K562 (cell line): ENCODE data around the gene NAV2. TPM values are rescaled to one million over a fixed set of nuclear protein-coding genes. Genes with fewer than 3 reads are reported as not detected.

Source experiments
- FOXP1 ChIP-seq: sonication (generic); formaldehyde crosslinking; IDR thresholded peaks from 2 replicates; pipeline ENCODE4 v1.8.0; 2022; ENCODE audit warnings: mild to moderate bottlenecking, missing genetic modification reagents
- MBD2 ChIP-seq: sonication (generic); IDR thresholded peaks from 2 replicates; pipeline ENCODE4 v1.6.1; 2016; ENCODE audit warnings: low read depth, borderline replicate concordance
- polyA plus RNA-seq, 8 experiments: library from polyadenylated mRNA; depleted of rRNA in 4 of 8; stranded (reverse) in 5 of 8; unstranded in 3 of 8; fragments of >200 nt; fragmentation: Nextera tagmentation in 2 of 8; fragmentation: Illumina TruSeq in 1 of 8; extraction: Ambion mirVana in 2 of 8; extraction: Trizol in 1 of 8; gene quantifications; 2 replicates each; pipeline versions ENCODE4 v1.2.1 to v1.2.3, GENCODE V29; 2011 to 2014; ENCODE audit warnings: inconsistent platforms in 1 of 8, missing spikeins in 1 of 8
- total RNA-seq, 7 experiments: library from RNA; depleted of rRNA in 6 of 7; stranded (reverse); fragments of >200 nt in 6 of 7; fragmentation: Illumina TruSeq in 2 of 7; extraction: Trizol in 2 of 7; gene quantifications; 2 replicates each; pipeline versions ENCODE4 v1.2.1 to v1.2.3, GENCODE V29; 2011 to 2021; ENCODE audit warnings: low replicate concordance in 1 of 7
- TF ChIP-seq, protein P1 (sequence below): sonication (generic); formaldehyde crosslinking; IDR thresholded peaks from 2 replicates; pipeline ENCODE4 v1.8.0; 2023; ENCODE audit warnings: missing genetic modification reagents, mild to moderate bottlenecking, borderline replicate concordance
- TF ChIP-seq, protein P2 (sequence below): sonication (generic); formaldehyde crosslinking; IDR thresholded peaks from 2 replicates; pipeline ENCODE4 v1.8.0; 2022; ENCODE audit warnings: missing genetic modification reagents, mild to moderate bottlenecking, borderline replicate concordance

The NAV2 gene
- total and polyA plus RNA-seq, 9 of the 15 experiments (the other 6 are each of a cell fraction or from before 2014, with no cell fraction given), result 0.03 to 0.35 (median 0.05) TPM

DNA sequence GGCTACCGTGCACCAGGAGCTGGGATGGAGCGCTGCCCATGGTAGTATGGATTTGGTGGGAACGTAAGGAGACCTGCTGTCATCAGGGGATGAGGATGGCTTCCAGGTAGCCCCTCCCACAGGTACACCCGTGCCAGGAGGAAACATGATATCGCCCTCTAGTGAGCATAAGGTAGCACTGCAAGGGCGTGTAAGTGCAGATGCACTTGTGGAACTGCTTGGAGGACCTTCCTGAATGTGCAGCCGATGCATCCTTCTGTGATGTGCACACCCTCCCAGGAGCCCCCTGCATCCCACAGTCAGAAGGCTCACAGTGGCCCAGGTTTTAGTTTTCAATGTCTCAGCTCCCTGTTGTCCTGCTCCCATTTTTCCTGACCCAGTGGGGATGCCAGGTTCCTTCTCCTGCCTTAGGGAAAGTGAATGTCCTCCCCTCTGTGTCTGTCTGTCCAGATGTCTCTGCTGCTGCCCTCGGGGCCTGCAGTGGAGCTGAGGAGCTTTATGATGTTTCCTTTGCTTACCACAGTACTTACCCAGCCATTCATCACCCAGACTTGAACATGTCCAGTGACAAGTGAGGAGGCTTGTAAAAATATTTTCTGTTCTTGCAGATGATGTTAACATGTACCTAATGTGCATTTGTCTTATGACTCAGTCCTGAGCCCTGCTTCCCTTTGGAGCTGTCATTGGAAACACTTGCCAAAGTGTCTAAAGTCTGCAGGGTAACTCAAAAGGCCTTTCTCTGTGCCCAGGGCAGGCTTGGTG lies 398.5 kb downstream of the NAV2 start (continued):
- TF ChIP-seq, protein P1, sequence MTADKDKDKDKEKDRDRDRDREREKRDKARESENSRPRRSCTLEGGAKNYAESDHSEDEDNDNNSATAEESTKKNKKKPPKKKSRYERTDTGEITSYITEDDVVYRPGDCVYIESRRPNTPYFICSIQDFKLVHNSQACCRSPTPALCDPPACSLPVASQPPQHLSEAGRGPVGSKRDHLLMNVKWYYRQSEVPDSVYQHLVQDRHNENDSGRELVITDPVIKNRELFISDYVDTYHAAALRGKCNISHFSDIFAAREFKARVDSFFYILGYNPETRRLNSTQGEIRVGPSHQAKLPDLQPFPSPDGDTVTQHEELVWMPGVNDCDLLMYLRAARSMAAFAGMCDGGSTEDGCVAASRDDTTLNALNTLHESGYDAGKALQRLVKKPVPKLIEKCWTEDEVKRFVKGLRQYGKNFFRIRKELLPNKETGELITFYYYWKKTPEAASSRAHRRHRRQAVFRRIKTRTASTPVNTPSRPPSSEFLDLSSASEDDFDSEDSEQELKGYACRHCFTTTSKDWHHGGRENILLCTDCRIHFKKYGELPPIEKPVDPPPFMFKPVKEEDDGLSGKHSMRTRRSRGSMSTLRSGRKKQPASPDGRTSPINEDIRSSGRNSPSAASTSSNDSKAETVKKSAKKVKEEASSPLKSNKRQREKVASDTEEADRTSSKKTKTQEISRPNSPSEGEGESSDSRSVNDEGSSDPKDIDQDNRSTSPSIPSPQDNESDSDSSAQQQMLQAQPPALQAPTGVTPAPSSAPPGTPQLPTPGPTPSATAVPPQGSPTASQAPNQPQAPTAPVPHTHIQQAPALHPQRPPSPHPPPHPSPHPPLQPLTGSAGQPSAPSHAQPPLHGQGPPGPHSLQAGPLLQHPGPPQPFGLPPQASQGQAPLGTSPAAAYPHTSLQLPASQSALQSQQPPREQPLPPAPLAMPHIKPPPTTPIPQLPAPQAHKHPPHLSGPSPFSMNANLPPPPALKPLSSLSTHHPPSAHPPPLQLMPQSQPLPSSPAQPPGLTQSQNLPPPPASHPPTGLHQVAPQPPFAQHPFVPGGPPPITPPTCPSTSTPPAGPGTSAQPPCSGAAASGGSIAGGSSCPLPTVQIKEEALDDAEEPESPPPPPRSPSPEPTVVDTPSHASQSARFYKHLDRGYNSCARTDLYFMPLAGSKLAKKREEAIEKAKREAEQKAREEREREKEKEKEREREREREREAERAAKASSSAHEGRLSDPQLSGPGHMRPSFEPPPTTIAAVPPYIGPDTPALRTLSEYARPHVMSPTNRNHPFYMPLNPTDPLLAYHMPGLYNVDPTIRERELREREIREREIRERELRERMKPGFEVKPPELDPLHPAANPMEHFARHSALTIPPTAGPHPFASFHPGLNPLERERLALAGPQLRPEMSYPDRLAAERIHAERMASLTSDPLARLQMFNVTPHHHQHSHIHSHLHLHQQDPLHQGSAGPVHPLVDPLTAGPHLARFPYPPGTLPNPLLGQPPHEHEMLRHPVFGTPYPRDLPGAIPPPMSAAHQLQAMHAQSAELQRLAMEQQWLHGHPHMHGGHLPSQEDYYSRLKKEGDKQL, result no peak
- TF ChIP-seq FOXP1 (CRISPR knock-in tag), result no peak
- TF ChIP-seq, protein P2, sequence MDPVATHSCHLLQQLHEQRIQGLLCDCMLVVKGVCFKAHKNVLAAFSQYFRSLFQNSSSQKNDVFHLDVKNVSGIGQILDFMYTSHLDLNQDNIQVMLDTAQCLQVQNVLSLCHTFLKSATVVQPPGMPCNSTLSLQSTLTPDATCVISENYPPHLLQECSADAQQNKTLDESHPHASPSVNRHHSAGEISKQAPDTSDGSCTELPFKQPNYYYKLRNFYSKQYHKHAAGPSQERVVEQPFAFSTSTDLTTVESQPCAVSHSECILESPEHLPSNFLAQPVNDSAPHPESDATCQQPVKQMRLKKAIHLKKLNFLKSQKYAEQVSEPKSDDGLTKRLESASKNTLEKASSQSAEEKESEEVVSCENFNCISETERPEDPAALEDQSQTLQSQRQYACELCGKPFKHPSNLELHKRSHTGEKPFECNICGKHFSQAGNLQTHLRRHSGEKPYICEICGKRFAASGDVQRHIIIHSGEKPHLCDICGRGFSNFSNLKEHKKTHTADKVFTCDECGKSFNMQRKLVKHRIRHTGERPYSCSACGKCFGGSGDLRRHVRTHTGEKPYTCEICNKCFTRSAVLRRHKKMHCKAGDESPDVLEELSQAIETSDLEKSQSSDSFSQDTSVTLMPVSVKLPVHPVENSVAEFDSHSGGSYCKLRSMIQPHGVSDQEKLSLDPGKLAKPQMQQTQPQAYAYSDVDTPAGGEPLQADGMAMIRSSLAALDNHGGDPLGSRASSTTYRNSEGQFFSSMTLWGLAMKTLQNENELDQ (CRISPR knock-in tag), result no peak
- TF ChIP-seq MBD2, result no peak
- TF ChIP-seq, all 486 proteins: peak for 22
